GM23338 (cell line): Measurements from ENCODE around the gene THSD4. TPM values are rescaled to one million over a fixed set of nuclear protein-coding genes. Genes with fewer than 3 reads are reported as not detected.

ENCODE experiments used
- ATAC-seq: fragments of 200-7000 bp; cut with Tn5 transposase; 3 replicates; pipeline ENCODE4 v1.9.1; 2020
- DNase-seq: peaks from one replicate; pipeline ENCODE4 v3.0.0-alpha.2; 2015; ENCODE audit warnings: low spot score
- H2AFZ ChIP-seq: fragments of 200-600 bp; sonication (generic); 2 replicates; pipeline ENCODE4 v1.8.0; 2016; ENCODE audit warnings: antibody characterized with exemption, mild to moderate bottlenecking, moderate library complexity
- H3F3A ChIP-seq: fragments of 200-600 bp; sonication (generic); replicated peaks from 2 replicates; pipeline ENCODE4 v1.8.0; 2017; ENCODE audit warnings: antibody characterized with exemption, mixed run types, low read depth
- H3K27ac ChIP-seq: fragments of 200-600 bp; sonication (generic); 2 replicates; pipeline ENCODE4 v1.6.1; 2016; ENCODE audit warnings: low read depth
- H3K27me3 ChIP-seq: fragments of 200-600 bp; sonication (generic); 2 replicates; pipeline ENCODE4 v1.8.0; 2016; ENCODE audit warnings: mild to moderate bottlenecking, mixed run types, moderate library complexity; ENCODE audit not compliant: insufficient read depth
- H3K36me3 ChIP-seq: fragments of 200-600 bp; sonication (generic); 2 replicates; pipeline ENCODE4 v1.8.0; 2016; ENCODE audit warnings: mild to moderate bottlenecking; ENCODE audit not compliant: insufficient read depth
- H3K4me1 ChIP-seq: fragments of 200-600 bp; sonication (generic); 2 replicates; pipeline ENCODE4 v1.8.0; 2016; ENCODE audit warnings: mild to moderate bottlenecking, moderate library complexity; ENCODE audit not compliant: insufficient read depth
- H3K4me2 ChIP-seq: fragments of 200-600 bp; sonication (generic); 2 replicates; pipeline ENCODE4 v1.7.1; 2017; ENCODE audit warnings: mixed run types
- H3K4me3 ChIP-seq: fragments of 200-600 bp; sonication (generic); 2 replicates; pipeline ENCODE4 v1.6.1; 2016; ENCODE audit warnings: mixed run types
- H3K79me2 ChIP-seq: fragments of 200-600 bp; sonication (generic); replicated peaks from 2 replicates; pipeline ENCODE4 v1.8.0; 2017; ENCODE audit warnings: mild to moderate bottlenecking; ENCODE audit not compliant: insufficient read depth
- H3K9me2 ChIP-seq: fragments of 200-600 bp; sonication (generic); 2 replicates; pipeline ENCODE4 v1.8.0; 2017; ENCODE audit not compliant: insufficient read depth
- H4K20me1 ChIP-seq: fragments of 200-600 bp; sonication (generic); replicated peaks from 2 replicates; pipeline ENCODE4 v1.8.0; 2017; ENCODE audit warnings: mild to moderate bottlenecking; ENCODE audit not compliant: insufficient read depth
- H3K27ac Mint-ChIP-seq: 2 replicates; pipeline ENCODE4 v1.8.0; 2020; ENCODE audit warnings: inconsistent platforms, mild to moderate bottlenecking, moderate library complexity, mixed read lengths
- H3K27me3 Mint-ChIP-seq: 3 replicates; pipeline ENCODE4 v1.8.0; 2022; ENCODE audit warnings: low read depth, mild to moderate bottlenecking, moderate library complexity, mixed read lengths, inconsistent platforms; ENCODE audit not compliant: insufficient read depth, poor library complexity
- H3K36me3 Mint-ChIP-seq: 3 replicates; pipeline ENCODE4 v1.8.0; 2021; ENCODE audit warnings: low read depth, mild to moderate bottlenecking, inconsistent platforms, moderate library complexity, mixed read lengths
- H3K4me1 Mint-ChIP-seq: 3 replicates; pipeline ENCODE4 v1.8.0; 2020; ENCODE audit warnings: mild to moderate bottlenecking, inconsistent platforms, mixed read lengths
- H3K4me3 Mint-ChIP-seq: 3 replicates; pipeline ENCODE4 v1.8.0; 2021; ENCODE audit warnings: moderate library complexity, mild to moderate bottlenecking, inconsistent platforms, mixed read lengths
- H3K9me3 Mint-ChIP-seq: 3 replicates; pipeline ENCODE4 v1.8.0; 2020; ENCODE audit warnings: moderate library complexity, mild to moderate bottlenecking, inconsistent platforms, mixed read lengths
- CREB1 ChIP-seq: fragments of 250-450 bp; sonication (Bioruptor Pico); IDR thresholded peaks from 2 replicates; pipeline ENCODE4 v1.5.0; 2020; ENCODE audit warnings: low read depth, mild to moderate bottlenecking, moderate library complexity
- EZH2 ChIP-seq: fragments of 200-600 bp; sonication (generic); IDR thresholded peaks from one replicate; pipeline ENCODE4 v1.8.0; 2017; ENCODE audit warnings: antibody characterized with exemption, mild to moderate bottlenecking, low read depth; ENCODE audit not compliant: unreplicated experiment
- JUNB ChIP-seq: IDR thresholded peaks from one replicate; pipeline ENCODE4 v1.6.1; 2016; ENCODE audit warnings: antibody characterized with exemption; ENCODE audit not compliant: unreplicated experiment
- NANOG ChIP-seq: IDR thresholded peaks from 2 replicates; pipeline ENCODE4 v1.6.1; 2016; ENCODE audit warnings: antibody characterized with exemption, borderline replicate concordance
- POLR2AphosphoS5 ChIP-seq: IDR thresholded peaks from 2 replicates; pipeline ENCODE4 v1.6.1; 2016; ENCODE audit warnings: antibody characterized with exemption, low read depth
- STAT1 ChIP-seq: IDR thresholded peaks from one replicate; pipeline ENCODE4 v1.6.1; 2016; ENCODE audit warnings: antibody characterized with exemption; ENCODE audit not compliant: unreplicated experiment
- ZNF114 ChIP-seq: fragments of 250-450 bp; sonication (Bioruptor Pico); IDR thresholded peaks from 2 replicates; pipeline ENCODE4 v1.5.0; 2020; ENCODE audit warnings: mild to moderate bottlenecking, moderate library complexity
- polyA plus RNA-seq: library from polyadenylated mRNA; unstranded; fragments of >200 nt; fragmentation: Nextera tagmentation; extraction: Ambion mirVana; gene quantifications from 2 replicates; pipeline ENCODE4 v1.2.1, GENCODE V29; 2016
- total RNA-seq: library from RNA; depleted of rRNA; stranded (reverse); fragments of >200 nt; shearing (Covaris generic); gene quantifications from 2 replicates; pipeline ENCODE4 v1.2.3, GENCODE V29; 2014
- TF ChIP-seq, protein P1 (sequence below), 2 experiments: fragments of 200-600 bp in 1 of 2; sonication (generic) in 1 of 2; conservative IDR thresholded peaks; 2 replicates each; pipeline versions ENCODE4 v1.5.1 to v1.6.1; 2016 to 2017; ENCODE audit warnings: antibody characterized with exemption in 2 of 2, low read depth in 2 of 2, mild to moderate bottlenecking in 2 of 2, moderate library complexity in 1 of 2
- TF ChIP-seq, protein P2 (sequence below): IDR thresholded peaks from 2 replicates; pipeline ENCODE4 v1.6.1; 2016; ENCODE audit warnings: antibody characterized with exemption
- TF ChIP-seq, protein P3 (sequence below): IDR thresholded peaks from one replicate; pipeline ENCODE4 v1.6.1; 2018; ENCODE audit warnings: antibody characterized with exemption; ENCODE audit not compliant: unreplicated experiment

THSD4 gene
- total and polyA plus RNA-seq, 2 experiments from 2014 or later = 2.0 to 7.4 TPM

DNA sequence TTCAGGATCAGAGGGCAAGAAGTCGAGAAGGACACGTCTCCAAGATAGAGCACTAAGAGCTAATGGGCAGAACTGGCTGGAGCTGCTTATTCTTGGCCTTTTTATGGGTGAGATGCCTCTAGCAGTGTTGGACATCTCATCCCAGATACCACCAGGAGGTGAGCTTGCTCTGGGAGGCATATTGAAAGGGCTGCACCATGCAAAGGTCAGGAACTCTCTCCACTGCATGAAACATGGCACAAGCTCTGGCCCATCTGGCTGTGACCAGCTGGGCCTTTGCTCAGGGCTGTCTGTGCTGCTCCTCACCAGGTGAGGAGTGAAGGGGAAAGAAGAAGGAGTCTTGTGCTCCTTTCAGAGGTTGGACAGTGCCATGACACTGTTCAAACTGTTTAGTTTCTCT, 188.7 kb downstream of the THSD4 start:
- no peak overlapping the region for H3K27ac Mint-ChIP-seq
- Histone ChIP-seq H3F3A (no peaks in the 10 kb centered on the region), H3K9me2 (no peaks in the 10 kb centered on the region), H3K4me2 (no peak overlapping the region), H2AFZ (no peak overlapping the region), H3K4me3 (no peak overlapping the region), H3K27ac (no peak overlapping the region), H3K4me1 (no peaks in the 10 kb centered on the region), H3K36me3 (no peaks in the 10 kb centered on the region; the same call in 1 of the 2 replicates), H3K27me3 (no peaks in the 10 kb centered on the region), H3K79me2 (no peaks in the 10 kb centered on the region), H4K20me1 (no peaks in the 10 kb centered on the region)
- TF ChIP-seq, protein P1, sequence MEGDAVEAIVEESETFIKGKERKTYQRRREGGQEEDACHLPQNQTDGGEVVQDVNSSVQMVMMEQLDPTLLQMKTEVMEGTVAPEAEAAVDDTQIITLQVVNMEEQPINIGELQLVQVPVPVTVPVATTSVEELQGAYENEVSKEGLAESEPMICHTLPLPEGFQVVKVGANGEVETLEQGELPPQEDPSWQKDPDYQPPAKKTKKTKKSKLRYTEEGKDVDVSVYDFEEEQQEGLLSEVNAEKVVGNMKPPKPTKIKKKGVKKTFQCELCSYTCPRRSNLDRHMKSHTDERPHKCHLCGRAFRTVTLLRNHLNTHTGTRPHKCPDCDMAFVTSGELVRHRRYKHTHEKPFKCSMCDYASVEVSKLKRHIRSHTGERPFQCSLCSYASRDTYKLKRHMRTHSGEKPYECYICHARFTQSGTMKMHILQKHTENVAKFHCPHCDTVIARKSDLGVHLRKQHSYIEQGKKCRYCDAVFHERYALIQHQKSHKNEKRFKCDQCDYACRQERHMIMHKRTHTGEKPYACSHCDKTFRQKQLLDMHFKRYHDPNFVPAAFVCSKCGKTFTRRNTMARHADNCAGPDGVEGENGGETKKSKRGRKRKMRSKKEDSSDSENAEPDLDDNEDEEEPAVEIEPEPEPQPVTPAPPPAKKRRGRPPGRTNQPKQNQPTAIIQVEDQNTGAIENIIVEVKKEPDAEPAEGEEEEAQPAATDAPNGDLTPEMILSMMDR (conservative IDR thresholded peaks at IDR 0.05; ENCODE audit: low read depth in 2 of 2) = no peak
- no peak for TF ChIP-seq EZH2
- TF ChIP-seq JUNB = no peak
- no peak for TF ChIP-seq ZNF114
- no peak for TF ChIP-seq STAT1
- TF ChIP-seq NANOG = no peak
- TF ChIP-seq, protein P2, sequence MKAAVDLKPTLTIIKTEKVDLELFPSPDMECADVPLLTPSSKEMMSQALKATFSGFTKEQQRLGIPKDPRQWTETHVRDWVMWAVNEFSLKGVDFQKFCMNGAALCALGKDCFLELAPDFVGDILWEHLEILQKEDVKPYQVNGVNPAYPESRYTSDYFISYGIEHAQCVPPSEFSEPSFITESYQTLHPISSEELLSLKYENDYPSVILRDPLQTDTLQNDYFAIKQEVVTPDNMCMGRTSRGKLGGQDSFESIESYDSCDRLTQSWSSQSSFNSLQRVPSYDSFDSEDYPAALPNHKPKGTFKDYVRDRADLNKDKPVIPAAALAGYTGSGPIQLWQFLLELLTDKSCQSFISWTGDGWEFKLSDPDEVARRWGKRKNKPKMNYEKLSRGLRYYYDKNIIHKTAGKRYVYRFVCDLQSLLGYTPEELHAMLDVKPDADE = no peak
- ATAC-seq (no peak), DNase-seq (no peak)
- peaks cover 2% of the 10 kb centered on the region; the same call in 2 of the 3 replicates for H3K4me1 Mint-ChIP-seq
- H3K27me3 Mint-ChIP-seq = no peaks in the 10 kb centered on the region
- H3K9me3 Mint-ChIP-seq = peaks cover 19% of the 10 kb centered on the region; the same call in 2 of the 3 replicates
- no peak overlapping the region for H3K4me3 Mint-ChIP-seq
- peaks cover 15% of the 10 kb centered on the region; the same call in 2 of the 3 replicates for H3K36me3 Mint-ChIP-seq

DNA sequence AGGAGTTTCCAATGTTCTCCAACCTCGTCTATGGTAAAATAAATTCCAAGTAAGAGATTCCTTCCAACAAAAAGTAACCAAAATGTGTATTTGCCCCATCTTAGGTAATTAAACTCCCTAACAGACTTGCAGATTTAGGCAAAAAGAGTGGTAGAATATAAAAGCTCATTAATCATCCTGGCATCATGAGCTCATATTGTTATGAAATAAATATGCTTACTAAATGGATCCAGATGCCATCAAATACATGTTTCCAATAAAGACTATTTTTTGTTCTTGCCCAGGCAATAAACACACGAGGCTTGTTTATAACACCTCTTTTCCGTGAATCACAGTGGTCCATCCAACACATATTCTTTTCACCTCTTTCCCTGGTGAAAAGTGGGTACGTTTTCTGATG, 189.4 kb downstream of the THSD4 start:
- no peaks in the 10 kb centered on the region for H3K9me2 ChIP-seq
- Mint-ChIP-seq H3K36me3 (peaks cover 15% of the 10 kb centered on the region; the same call in 2 of the 3 replicates), H3K27me3 (no peaks in the 10 kb centered on the region), H3K4me3 (no peak overlapping the region), H3K4me1 (peaks cover 2% of the 10 kb centered on the region; the same call in 2 of the 3 replicates), H3K9me3 (peaks cover 19% of the 10 kb centered on the region; the same call in 2 of the 3 replicates), H3K27ac (no peak overlapping the region)
- no peak overlapping the region for H3K4me2 ChIP-seq
- no peaks in the 10 kb centered on the region for H4K20me1 ChIP-seq
- no peak overlapping the region for H2AFZ ChIP-seq
- no peak for ATAC-seq
- DNase-seq = no peak
- TF ChIP-seq ZNF114 (no peak), JUNB (no peak), POLR2AphosphoS5 (no peak), CREB1 (no peak), EZH2 (no peak), STAT1 (no peak), NANOG (no peak)
- TF ChIP-seq, protein P3, sequence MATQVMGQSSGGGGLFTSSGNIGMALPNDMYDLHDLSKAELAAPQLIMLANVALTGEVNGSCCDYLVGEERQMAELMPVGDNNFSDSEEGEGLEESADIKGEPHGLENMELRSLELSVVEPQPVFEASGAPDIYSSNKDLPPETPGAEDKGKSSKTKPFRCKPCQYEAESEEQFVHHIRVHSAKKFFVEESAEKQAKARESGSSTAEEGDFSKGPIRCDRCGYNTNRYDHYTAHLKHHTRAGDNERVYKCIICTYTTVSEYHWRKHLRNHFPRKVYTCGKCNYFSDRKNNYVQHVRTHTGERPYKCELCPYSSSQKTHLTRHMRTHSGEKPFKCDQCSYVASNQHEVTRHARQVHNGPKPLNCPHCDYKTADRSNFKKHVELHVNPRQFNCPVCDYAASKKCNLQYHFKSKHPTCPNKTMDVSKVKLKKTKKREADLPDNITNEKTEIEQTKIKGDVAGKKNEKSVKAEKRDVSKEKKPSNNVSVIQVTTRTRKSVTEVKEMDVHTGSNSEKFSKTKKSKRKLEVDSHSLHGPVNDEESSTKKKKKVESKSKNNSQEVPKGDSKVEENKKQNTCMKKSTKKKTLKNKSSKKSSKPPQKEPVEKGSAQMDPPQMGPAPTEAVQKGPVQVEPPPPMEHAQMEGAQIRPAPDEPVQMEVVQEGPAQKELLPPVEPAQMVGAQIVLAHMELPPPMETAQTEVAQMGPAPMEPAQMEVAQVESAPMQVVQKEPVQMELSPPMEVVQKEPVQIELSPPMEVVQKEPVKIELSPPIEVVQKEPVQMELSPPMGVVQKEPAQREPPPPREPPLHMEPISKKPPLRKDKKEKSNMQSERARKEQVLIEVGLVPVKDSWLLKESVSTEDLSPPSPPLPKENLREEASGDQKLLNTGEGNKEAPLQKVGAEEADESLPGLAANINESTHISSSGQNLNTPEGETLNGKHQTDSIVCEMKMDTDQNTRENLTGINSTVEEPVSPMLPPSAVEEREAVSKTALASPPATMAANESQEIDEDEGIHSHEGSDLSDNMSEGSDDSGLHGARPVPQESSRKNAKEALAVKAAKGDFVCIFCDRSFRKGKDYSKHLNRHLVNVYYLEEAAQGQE = no peak
- TF ChIP-seq, protein P2 = no peak
- TF ChIP-seq, protein P1 (conservative IDR thresholded peaks at IDR 0.05; ENCODE audit: low read depth in 2 of 2) = no peak
- no peaks in the 10 kb centered on the region for H3K27me3 ChIP-seq
- H3K4me3 ChIP-seq = no peak overlapping the region
- H3K4me1 ChIP-seq = no peaks in the 10 kb centered on the region
- H3F3A ChIP-seq = no peaks in the 10 kb centered on the region
- no peaks in the 10 kb centered on the region for H3K79me2 ChIP-seq
- no peak overlapping the region for H3K27ac ChIP-seq
- no peaks in the 10 kb centered on the region; the same call in 1 of the 2 replicates for H3K36me3 ChIP-seq
